Adrenal gland (tissue), 12 donors: ENCODE data around the gene MRPL55. TPM values are rescaled to one million over a fixed set of nuclear protein-coding genes. Genes with fewer than 3 reads are reported as not detected.
A peak's percentile ranks its signal among the peaks of the same experiment; 100 is the strongest.

Source experiments
- DNase-seq, 7 donors: peaks; one replicate each; pipeline ENCODE4 v3.0.0-alpha.2; 2019 to 2020
- H3K27ac ChIP-seq, 5 donors: fragments of 200-600 bp; sonication (generic) in 4 of 5; 1 replicate in 3 of 5; 2 replicates in 2 of 5; pipeline versions ENCODE4 v1.5.1 to v1.8.0; 2016 to 2020; ENCODE audit warnings: mild to moderate bottlenecking in 1 of 5
- H3K27me3 ChIP-seq: fragments of 200-600 bp; 2 replicates; pipeline ENCODE4 v1.8.0; 2021
- H3K36me3 ChIP-seq, 2 donors: fragments of 200-600 bp; replicated peaks in 1 of 2; 1 replicate in 1 of 2; 2 replicates in 1 of 2; pipeline versions ENCODE4 v1.5.1 to v1.8.0; 2018 to 2022
- H3K4me1 ChIP-seq, 2 donors: fragments of 200-600 bp; replicated peaks in 1 of 2; 1 replicate in 1 of 2; 2 replicates in 1 of 2; pipeline versions ENCODE4 v1.5.1 to v1.8.0; 2018 to 2021
- H3K4me3 ChIP-seq, 4 donors: fragments of 200-600 bp; sonication (generic) in 3 of 4; one replicate each; pipeline ENCODE4 v1.5.1; 2016 to 2018
- H3K9me3 ChIP-seq, 3 donors: fragments of 200-600 bp; sonication (generic) in 1 of 3; replicated peaks in 1 of 3; 1 replicate in 2 of 3; 2 replicates in 1 of 3; pipeline versions ENCODE4 v1.5.1 to v1.8.0; 2016 to 2021
- CTCF ChIP-seq, 6 experiments: fragments of 450-650 bp in 4 of 6; fragments of 200-600 bp in 2 of 6; sonication (generic) in 1 of 6; IDR thresholded peaks; 1 replicate in 5 of 6; 2 replicates in 1 of 6; pipeline versions ENCODE4 v1.5.1 to v1.8.0; 2016 to 2021; ENCODE audit warnings: antibody characterized with exemption in 6 of 6, mild to moderate bottlenecking in 2 of 6, moderate library complexity in 1 of 6
- POLR2A ChIP-seq, 2 donors: fragments of 450-650 bp; IDR thresholded peaks; one replicate each; pipeline ENCODE4 v1.6.1; 2017; ENCODE audit warnings: antibody characterized with exemption in 2 of 2, mild to moderate bottlenecking in 2 of 2, moderate library complexity in 1 of 2
- WGBS, 4 donors: extraction: QIAGEN DNeasy Blood & Tissue Kit in 2 of 4; methylation state at CpG; one replicate each; pipeline versions ENCODE4 v1.1.5 to v1.1.7; 2013 to 2017; 5-methylcytosine and 5-hydroxymethylcytosine counted together
- intact Hi-C, 2 donors: fragments of 100-400 bp; cut with DNase I; formaldehyde crosslinking; loops; one replicate each; pipeline versions ENCODE4 v1.14.1 to v1.15.0; 2022 to 2023
- polyA plus RNA-seq, 3 donors: library from polyadenylated mRNA; stranded (reverse); fragments of 200-250 nt in 2 of 3; fragments of 350-450 nt in 1 of 3; fragmentation: Illumina TruSeq in 1 of 3; extraction: RNeasy Lipid Tissue Mini Kit (QIAGEN cat#74804) in 1 of 3; gene quantifications; one replicate each; pipeline ENCODE4 v1.2.3, GENCODE V29; 2013 to 2014
- total RNA-seq, 9 donors: library from RNA; depleted of rRNA in 4 of 9; stranded (reverse); fragments of >200 nt in 4 of 9; fragments of 120-200 nt in 1 of 9; fragmentation: NEBNext Ultra II Directional in 1 of 9; extraction: Animal tissue kit (Norgen Biotek cat#: 25700) in 1 of 9; gene quantifications; one replicate each; pipeline versions ENCODE4 v1.1.0 to v1.2.4, GENCODE V29; 2013 to 2023
- donor health status: healthy with polysubstance abuse.
- donor health status: Bipolar disorder and iron deficiency.
- donor health status: DM: yes; HTN: yes; CAD: no.
- donor health status: DM: no; HTN: no; CAD: no.
- donor health status: DM: no; HTN: no; CAD: no.
- donor health status: DM: yes; HTN: yes; CAD: no.

Gene MRPL55
- total and polyA plus RNA-seq, 12 donors, result 25.1 to 309 (median 70.8) TPM

DNA sequence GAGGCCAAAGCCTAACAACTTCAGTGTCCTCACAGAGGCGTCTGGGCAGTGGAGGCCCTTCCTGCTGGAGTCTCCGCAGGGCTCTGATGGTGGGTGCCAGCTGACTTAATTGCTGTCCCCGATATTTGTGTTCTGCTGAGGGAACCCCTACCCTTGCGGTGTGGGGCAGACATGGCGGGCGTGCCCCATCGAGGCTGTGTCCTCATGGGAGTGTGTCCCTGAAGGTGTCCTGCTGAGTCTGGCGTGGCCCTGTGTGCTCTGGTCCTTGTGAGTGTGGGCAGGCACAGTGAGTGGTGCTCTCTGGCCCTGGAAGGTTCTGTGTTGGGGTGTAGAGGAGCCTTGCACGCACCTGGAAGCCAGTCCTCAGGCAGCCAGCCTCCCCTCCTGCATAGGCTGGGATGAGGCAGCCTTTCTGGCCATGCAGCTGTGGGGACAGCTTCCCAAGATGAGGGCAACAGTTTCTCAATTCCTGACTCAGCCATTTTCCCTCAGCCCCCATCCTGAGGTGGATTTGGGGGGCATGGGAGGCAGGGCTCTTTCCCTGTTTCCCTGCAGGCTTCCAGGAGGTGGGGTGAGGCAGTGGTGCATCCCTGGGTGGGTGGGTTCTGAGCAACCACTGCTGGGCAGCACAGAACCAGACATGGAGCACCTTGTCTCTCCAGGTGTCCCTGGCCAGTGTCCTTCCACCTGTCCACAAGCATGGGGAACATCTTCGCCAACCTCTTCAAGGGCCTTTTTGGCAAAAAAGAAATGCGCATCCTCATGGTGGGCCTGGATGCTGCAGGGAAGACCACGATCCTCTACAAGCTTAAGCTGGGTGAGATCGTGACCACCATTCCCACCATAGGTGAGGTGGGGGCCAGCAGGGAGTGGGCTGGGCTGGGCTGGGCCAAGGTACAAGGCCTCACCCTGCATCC is 12.4 kb downstream of the MRPL55 start:
- peak in 6 of 7 donors; percentile 0 to 48 (median 14) for DNase-seq
- Histone ChIP-seq H3K9me3 (peaks cover 0 to 9% (median 0%) of the 10 kb centered on the region in 3 donors), H3K27me3 (no peaks in the 10 kb centered on the region), H3K27ac (peak overlapping the region in 1 of 5 donors; percentile 2), H3K4me3 (no peak overlapping the region), H3K4me1 (peaks cover 6 to 32% of the 10 kb centered on the region in 2 donors), H3K36me3 (peaks cover 0 to 52% of the 10 kb centered on the region in 2 donors)
- 91 to 95% (median 94%) methylated on average over 6 to 13 of the region's 13 CpGs for WGBS, 4 donors
- intact Hi-C loops, result no loop called here
- no peak for TF ChIP-seq CTCF (IDR thresholded peaks at IDR 0.05)

- intact Hi-C loops, result no loop called here
- peaks cover 5 to 37% of the 10 kb centered on the region in 2 donors for H3K4me1 ChIP-seq
- H3K4me3 ChIP-seq, result no peak overlapping the region
- peaks cover 0 to 48% of the 10 kb centered on the region in 2 donors for H3K36me3 ChIP-seq
- DNase-seq, result peak in 4 of 7 donors; percentile 2 to 39 (median 10)
- no peaks in the 10 kb centered on the region for H3K27me3 ChIP-seq
- TF ChIP-seq POLR2A (IDR thresholded peaks at IDR 0.05) (no peak), CTCF (IDR thresholded peaks at IDR 0.05) (no peak)
- H3K9me3 ChIP-seq, result peaks cover 0 to 9% (median 0%) of the 10 kb centered on the region in 3 donors
- no peak overlapping the region for H3K27ac ChIP-seq
- WGBS, 4 donors, result 92 to 97% (median 93%) methylated on average over 8 of the region's 8 CpGs
These were observed 13.2 kb downstream of the MRPL55 start for GRCh38 chr1:228095938-228096337.

DNA sequence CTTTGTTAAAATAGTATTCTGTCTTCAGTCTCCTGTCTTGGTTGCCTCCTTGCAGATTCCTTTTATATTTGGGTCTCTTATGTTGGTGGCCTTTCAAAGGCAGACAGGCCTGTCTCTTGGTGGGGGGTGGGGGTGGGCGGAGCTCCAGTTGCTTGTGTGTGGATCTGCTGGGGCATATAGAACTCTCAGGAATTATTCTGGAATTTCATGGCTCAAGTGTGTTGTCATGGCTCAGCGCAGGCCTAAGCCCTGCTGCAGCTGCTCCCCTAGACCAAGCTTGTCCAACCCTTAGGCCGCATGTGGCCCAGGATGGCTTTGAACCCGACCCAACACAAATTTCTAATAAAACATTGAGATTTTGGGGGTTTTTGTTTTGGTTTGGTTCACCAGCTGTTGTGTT is 13.9 kb downstream of the MRPL55 start:
- Histone ChIP-seq H3K9me3 (peaks cover 0 to 9% (median 0%) of the 10 kb centered on the region in 3 donors), H3K36me3 (peaks cover 0 to 40% of the 10 kb centered on the region in 2 donors), H3K4me1 (peaks cover 12 to 45% of the 10 kb centered on the region in 2 donors), H3K27me3 (no peaks in the 10 kb centered on the region), H3K4me3 (no peak overlapping the region), H3K27ac (no peak overlapping the region)
- DNase-seq, result peak in 1 of 7 donors; percentile 35
- intact Hi-C loops, result no loop called here
- WGBS, 4 donors, result 89 to 100% (median 96%) methylated on average over 4 of the region's 4 CpGs
- TF ChIP-seq POLR2A (IDR thresholded peaks at IDR 0.05) (no peak), CTCF (IDR thresholded peaks at IDR 0.05) (no peak)

DNA sequence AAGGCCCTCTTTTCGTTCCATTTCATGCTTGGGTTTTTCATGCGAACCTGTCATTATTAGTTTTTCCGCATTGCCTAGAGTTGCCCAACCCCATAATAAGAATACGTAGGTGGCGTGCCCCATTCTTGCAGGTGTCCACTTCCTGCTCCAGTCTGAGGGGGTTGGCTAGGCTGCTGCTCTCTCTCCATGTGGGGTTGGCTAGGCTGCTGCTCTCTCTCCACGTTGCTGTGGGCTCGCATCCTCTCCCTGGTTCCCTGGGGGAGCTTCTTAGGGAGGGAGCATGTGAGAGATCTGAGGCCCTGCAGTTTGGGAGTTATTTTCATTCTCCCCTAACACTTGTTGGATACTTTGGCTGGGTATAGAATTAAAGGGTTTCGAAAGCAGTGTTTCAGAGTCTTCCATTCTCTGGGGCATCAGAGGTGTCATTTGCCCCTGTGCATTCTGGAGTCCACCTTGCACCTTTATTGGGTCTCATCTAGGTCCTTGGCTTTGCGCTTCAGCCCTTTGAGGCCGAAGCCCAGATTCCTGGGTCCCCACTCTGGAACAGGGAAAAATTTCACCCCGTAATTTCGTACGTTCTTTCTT is 14.6 kb downstream of the MRPL55 start:
- DNase-seq, result peak in 1 of 7 donors; percentile 8
- TF ChIP-seq POLR2A (IDR thresholded peaks at IDR 0.05), result no peak
- TF ChIP-seq CTCF (IDR thresholded peaks at IDR 0.05), result no peak
- no peak overlapping the region for H3K4me3 ChIP-seq
- whole genome bisulfite sequencing, 4 donors, result 88 to 96% (median 90%) methylated on average over 13 of the region's 13 CpGs
- H3K36me3 ChIP-seq, result peaks cover 0 to 33% of the 10 kb centered on the region in 2 donors
- intact Hi-C loops, result no loop called here
- no peaks in the 10 kb centered on the region for H3K27me3 ChIP-seq
- peaks cover 0 to 9% (median 0%) of the 10 kb centered on the region in 3 donors for H3K9me3 ChIP-seq
- H3K4me1 ChIP-seq, result peaks cover 19 to 51% of the 10 kb centered on the region in 2 donors
- H3K27ac ChIP-seq, result no peak overlapping the region
